Right lobe of liver (tissue), 4 donors: ENCODE measurements around the gene CWC27.

Experiments
- CTCF ChIP-seq, 4 donors: fragments of 200-600 bp in 3 of 4; fragments of 450-650 bp in 1 of 4; IDR thresholded peaks; one replicate each; pipeline versions ENCODE4 v1.5.1 to v1.8.0; 2016 to 2022; ENCODE audit warnings: antibody characterized with exemption in 4 of 4, mild to moderate bottlenecking in 2 of 4
- POLR2A ChIP-seq: fragments of 450-650 bp; IDR thresholded peaks from one replicate; pipeline ENCODE4 v1.6.1; 2017; ENCODE audit warnings: antibody characterized with exemption, mild to moderate bottlenecking
- donor health status: DM: no; HTN: no; CAD: no.
- donor health status: DM: no; HTN: no; CAD: no.
- donor health status: DM: no; HTN: yes; CAD: no.

- TF ChIP-seq CTCF (IDR thresholded peaks at IDR 0.05) (no peak), POLR2A (no peak)
These were observed 296.3 kb downstream of the CWC27 start for GRCh38 chr5:65065001-65065511.
